GM12872 (cell line): ENCODE data around the gene MZF1.

Experiments
- TF ChIP-seq, protein P1 (sequence below): IDR thresholded peaks from 3 replicates; pipeline ENCODE4 v1.5.1; 2011; ENCODE audit warnings: low read depth, mild to moderate bottlenecking, low read length, moderate library complexity; ENCODE audit not compliant: insufficient read depth

Gene MZF1

DNA sequence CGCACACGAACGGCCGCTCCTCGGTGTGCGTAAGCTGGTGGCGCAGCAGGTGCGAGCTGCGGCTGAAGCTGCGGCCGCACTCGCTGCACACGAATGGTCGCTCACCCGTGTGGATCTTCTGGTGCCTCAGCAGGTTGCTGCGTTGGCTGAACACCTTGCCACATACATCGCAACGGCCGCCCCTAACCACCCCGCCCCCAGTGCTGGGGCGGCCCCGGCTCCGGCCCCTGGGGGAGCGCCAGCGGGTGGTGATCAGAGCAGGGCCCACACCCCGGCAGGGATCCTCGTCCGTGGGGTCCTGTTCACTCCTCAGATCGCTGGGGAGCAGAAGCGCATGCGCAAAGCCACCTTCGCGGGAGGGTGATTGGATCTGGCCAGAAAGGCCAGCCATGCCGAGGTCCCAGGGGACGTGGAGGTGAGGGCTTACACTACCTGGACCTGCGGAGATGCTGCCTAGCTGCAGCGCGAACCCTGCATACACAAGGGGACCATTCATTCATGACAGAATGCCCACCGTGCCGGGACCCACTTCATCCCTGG is 10.0 kb downstream of the MZF1 start:
- TF ChIP-seq, protein P1, sequence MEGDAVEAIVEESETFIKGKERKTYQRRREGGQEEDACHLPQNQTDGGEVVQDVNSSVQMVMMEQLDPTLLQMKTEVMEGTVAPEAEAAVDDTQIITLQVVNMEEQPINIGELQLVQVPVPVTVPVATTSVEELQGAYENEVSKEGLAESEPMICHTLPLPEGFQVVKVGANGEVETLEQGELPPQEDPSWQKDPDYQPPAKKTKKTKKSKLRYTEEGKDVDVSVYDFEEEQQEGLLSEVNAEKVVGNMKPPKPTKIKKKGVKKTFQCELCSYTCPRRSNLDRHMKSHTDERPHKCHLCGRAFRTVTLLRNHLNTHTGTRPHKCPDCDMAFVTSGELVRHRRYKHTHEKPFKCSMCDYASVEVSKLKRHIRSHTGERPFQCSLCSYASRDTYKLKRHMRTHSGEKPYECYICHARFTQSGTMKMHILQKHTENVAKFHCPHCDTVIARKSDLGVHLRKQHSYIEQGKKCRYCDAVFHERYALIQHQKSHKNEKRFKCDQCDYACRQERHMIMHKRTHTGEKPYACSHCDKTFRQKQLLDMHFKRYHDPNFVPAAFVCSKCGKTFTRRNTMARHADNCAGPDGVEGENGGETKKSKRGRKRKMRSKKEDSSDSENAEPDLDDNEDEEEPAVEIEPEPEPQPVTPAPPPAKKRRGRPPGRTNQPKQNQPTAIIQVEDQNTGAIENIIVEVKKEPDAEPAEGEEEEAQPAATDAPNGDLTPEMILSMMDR: no peak

DNA sequence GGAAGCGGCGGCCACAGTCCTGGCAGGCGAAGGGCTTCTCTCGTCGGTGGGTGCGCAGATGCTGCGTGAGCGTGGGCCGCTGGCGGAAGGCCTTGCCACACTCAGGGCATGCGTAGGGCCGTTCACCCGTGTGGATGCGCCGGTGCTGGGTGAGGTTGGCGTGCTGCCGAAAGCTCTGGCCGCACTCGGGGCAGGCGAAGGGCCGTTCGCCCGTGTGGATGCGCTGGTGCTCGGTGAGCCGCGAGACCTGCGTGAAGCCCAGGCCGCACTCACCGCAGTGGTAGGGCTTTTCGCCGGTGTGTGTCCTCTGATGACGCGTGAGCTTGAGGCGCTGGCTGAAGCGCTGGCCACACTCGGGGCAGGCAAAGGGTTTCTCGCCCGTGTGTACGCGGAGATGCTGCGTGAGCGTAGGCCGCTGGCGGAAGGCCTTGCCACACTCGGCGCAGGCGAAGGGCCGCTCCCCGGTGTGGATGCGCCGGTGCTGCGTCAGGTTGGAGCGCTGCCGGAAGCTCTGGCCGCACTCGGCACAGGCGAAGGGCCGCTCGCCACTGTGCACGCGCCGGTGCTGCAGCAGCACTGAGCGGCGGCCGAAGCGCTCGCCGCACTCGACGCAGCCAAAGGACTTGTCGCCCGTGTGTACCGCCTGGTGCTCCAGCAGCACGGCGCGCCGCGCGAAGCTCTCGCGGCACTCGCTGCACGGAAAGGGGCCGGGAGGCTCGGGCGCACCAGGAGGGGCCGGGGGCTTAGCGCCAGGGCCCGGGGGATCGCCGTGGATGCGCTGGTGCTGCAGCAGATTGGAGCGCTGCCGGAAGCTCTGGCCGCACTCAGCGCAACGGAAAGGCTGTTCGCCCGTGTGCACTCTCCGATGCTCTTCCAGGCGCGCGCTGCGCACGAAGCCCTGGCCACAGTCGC is 10.8 kb downstream of the MZF1 start:
- TF ChIP-seq, protein P1: no peak

DNA sequence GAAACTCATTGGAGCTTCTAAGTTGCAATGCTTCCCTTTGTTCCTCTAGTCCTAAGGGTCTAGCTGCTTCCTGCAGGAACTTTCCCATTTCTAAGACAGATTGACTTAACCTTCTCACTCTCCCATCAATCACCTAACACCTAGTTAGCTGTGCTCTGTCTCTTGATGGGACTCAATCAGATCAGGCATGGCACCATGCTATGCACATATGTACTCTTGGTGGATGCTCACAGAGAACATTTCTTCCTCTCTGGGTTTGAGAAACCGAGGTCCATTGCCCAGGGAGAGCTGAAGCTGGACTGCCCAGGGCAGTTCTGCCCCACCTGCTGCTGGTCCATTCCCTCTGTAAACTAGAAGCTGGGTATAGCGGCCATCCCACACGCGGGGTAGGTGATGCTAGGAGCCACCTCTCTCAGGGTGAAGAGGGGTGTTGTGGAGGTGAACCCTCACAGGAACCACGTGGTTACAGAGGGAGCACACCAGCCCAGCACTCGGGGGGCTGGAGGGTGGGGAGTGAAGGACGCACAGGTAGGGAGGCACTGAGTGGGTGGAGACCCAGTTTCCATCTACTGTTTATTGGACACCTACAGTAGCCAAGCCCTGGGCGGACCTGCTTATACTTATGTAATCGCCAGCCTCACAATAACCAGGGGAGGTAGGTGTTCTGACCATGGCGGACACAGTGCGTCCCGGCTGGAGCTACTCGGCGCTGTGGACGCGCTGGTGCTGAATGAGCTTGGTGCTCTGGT is 11.6 kb downstream of the MZF1 start:
- TF ChIP-seq, protein P1: no peak

DNA sequence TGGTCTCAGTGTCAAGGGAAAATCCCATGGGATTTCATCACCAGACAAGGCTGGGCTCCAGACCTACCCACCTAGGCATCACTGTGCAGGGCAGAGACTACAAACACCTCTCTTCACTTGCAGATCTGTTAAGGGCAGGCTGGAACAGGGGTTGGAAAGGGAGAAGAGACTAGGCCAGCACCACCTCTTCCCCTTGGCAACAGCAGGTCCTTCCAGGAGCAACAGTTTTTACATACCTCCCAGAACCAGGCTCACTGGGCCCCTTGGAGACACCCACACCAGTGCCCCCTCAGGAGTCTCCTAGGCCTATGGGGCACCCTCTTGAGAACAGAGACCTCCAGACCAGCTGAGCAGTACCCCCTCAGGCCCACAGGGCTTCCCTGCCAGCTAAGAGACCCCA is 12.2 kb downstream of the MZF1 start:
- TF ChIP-seq, protein P1: no peak

DNA sequence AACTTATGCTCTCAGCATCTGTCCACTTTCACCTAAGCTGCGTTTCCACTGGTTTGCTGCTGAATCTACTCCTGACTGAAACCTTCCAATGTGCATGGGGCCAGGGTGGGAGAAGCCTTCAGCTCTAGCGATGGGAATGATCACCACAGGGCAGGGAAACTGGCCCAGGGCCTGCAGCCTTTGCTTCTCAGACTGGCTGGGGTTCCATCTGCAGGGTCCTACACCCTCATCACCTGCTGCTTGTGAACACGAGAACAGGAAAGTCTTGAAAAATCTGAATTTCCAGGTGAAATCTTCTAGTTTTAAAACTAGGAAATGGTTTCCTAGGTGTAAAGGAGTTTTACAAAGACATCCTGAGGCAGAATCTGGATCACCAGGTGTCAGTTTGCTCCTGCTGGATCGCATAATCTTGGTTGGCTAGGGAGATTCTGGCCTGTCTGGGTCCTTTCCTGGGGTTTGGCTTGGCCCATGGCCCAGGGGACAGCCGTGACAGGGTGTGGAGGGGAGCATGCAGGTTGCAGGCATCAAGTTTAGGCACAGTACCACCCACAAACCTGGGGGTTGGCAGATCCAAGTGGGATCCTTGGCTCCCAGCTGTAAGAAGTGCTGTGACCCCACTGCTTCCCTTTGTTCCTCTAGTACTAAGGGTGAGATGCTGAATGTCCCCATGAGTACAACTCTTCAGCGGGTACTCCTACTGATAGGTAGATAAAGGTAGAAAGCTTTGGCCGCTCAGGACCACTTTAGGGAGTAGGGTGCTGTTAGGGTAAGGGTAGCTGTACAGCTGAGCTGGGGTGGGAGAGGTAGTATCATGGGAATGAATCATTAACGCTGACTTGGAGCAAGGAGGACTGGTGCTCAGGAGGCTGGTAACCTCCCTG is 12.9 kb downstream of the MZF1 start:
- TF ChIP-seq, protein P1: no peak

DNA sequence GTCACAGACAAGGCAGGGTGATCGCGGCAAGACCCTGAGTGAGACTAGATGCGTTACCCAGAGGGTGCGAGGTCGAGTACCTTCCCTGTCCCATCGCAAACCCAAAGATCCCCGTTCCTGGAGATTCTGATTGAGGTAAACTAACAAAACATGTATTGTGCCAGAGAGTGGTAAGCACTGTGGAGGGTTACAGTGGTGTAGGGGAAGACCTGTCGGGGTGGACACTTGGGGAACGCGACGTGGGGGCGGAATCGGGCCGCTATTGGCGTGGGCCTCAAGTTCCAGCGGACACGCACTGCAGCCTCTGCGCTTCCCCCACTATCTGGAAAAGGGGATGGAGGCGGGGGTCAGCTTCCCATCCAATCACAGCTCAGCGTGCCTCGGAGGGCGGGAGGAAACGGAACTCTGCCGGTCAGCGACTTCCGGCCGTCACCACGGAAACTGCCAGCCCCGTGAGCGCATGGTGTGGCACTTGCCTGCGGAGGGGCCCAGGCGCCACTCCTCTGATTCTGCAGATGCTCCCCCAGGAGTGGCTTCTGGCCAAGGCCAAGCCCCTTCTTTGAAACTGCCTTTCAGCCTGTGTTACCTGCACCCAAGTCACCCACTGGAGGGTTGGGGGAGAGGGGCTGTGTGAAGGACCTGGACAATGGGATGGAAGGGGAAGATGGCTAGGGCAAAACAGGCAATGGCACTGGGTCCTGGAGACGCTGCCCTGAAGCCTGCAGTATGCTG is 13.7 kb downstream of the MZF1 start:
- TF ChIP-seq, protein P1: no peak
